Colonic mucosa (tissue), 4 donors: Measurements from ENCODE around the gene PARM1. TPM values are rescaled to one million over a fixed set of nuclear protein-coding genes. Genes with fewer than 3 reads are reported as not detected.

Experiments
- DNase-seq: peaks from one replicate; pipeline ENCODE4 v3.0.0-alpha.2; 2020
- H3K27ac ChIP-seq: fragments of 200-600 bp; one replicate; pipeline ENCODE4 v1.8.0; 2021
- H3K27me3 ChIP-seq: fragments of 200-600 bp; one replicate; pipeline ENCODE4 v1.8.0; 2021
- H3K36me3 ChIP-seq: fragments of 200-600 bp; one replicate; pipeline ENCODE4 v1.8.0; 2021
- H3K4me1 ChIP-seq: fragments of 200-600 bp; one replicate; pipeline ENCODE4 v1.8.0; 2021; ENCODE audit warnings: mild to moderate bottlenecking
- H3K4me3 ChIP-seq: fragments of 200-600 bp; one replicate; pipeline ENCODE4 v1.8.0; 2021
- H3K9ac ChIP-seq, 2 donors: one replicate each; pipeline ENCODE4 v1.7.0; 2013; ENCODE audit warnings: control low read depth in 2 of 2, low read depth in 2 of 2, low read length in 2 of 2
- H3K9me3 ChIP-seq: fragments of 200-600 bp; one replicate; pipeline ENCODE4 v1.8.0; 2021
- CTCF ChIP-seq: fragments of 200-600 bp; IDR thresholded peaks from one replicate; pipeline ENCODE4 v1.8.0; 2022; ENCODE audit warnings: antibody characterized with exemption, mild to moderate bottlenecking
- intact Hi-C: fragments of 100-400 bp; cut with DNase I; formaldehyde crosslinking; loops from one replicate; pipeline ENCODE4 v1.14.1; 2022
- total RNA-seq, 2 donors: library from RNA; stranded (reverse); fragmentation: NEBNext Ultra II Directional in 1 of 2; extraction: Animal tissue kit (Norgen Biotek cat#: 25700) in 1 of 2; gene quantifications; one replicate each; pipeline ENCODE4 v1.2.1, GENCODE V29; 2021
- donor health status: healthy.
- donor health status: DM: no; HTN: no; CAD: no.
- donor health status: DM: no; HTN: no; CAD: no.

Gene PARM1
- total RNA-seq, 2 donors from 2014 or later, result 165 to 280 TPM

- Histone ChIP-seq H3K4me1 (no peaks in the 10 kb centered on the region), H3K36me3 (no peaks in the 10 kb centered on the region), H3K4me3 (no peak overlapping the region), H3K27ac (no peak overlapping the region), H3K9me3 (no peaks in the 10 kb centered on the region), H3K9ac (no peak overlapping the region), H3K27me3 (no peaks in the 10 kb centered on the region)
- TF ChIP-seq CTCF, result no peak
- DNase-seq, result no peak
- intact Hi-C loops, result loop anchor here (5.0 kb wide), 1 partner anchor 52 kb away; no protein-coding TSS in a partner anchor
These were observed 71.1 kb downstream of the PARM1 start for GRCh38 chr4:75003979-75004378.

DNA sequence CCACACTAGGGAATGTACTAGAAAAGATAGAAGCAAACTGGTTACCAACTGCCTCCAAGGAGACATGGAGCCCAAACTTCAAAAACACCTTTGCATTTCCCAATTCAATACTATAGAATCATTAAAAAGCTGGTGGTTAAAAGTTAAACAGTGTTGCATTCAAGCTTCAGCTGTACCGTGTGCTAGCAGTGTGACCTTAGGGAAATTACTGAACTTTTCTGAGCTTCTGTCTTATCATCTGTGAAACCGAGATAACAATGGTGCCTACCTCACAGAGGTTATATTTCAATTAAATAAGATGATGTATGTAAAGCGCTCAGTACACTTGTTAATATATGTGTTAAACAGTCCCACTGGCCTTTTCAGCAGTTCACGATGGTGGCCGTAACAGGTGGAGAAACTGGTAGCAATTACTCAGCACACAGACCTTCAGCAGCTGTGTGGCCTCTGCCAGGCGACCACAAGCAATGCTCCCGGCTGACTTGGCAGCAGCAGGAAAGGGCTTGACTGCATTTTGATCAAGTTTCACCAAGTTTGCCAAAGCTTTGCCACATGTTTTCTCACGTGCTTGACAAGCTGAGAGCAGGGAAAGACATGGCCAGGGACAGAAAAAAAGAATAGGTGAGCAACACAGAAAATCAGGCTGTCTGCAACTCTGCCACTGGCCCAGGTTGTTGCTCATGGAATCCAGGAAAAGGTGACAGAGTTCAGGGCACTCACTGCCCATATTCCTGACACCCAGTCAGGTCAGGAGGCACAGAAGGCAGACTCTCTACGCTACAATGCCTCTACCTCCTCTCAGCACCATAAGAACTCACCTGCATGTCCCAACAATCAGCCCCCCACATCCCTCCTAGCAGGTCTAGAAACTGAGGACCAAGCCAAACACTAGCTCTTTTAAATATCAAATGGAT, 72.1 kb downstream of the PARM1 start:
- Histone ChIP-seq H3K9me3 (no peaks in the 10 kb centered on the region), H3K4me3 (no peak overlapping the region), H3K36me3 (no peaks in the 10 kb centered on the region), H3K9ac (no peak overlapping the region), H3K27me3 (no peaks in the 10 kb centered on the region), H3K4me1 (no peaks in the 10 kb centered on the region), H3K27ac (no peak overlapping the region)
- TF ChIP-seq CTCF, result no peak
- intact Hi-C loops, result loop anchor here (5.0 kb wide), 1 partner anchor 53 kb away; no protein-coding TSS in a partner anchor
- DNase-seq, result no peak

DNA sequence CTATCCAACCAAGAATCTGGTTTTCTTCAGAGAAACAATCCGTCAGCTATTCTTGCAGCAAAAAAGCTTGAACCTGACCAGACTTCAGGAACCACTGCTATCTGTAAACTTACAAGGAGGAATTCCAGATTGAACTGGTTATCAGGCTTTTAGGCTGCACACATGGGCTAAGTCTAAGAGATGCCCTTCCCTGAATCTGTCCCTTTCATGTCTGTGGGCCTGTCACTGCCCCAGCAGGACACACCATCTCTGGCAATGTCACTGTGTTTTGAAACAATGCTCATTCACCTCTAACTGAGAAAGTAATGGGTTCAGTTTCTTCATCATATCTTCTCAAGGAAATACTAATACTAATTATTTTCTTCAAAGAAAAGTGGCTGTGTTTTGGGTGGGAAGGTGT, 72.8 kb downstream of the PARM1 start:
- intact Hi-C loops, result no loop called here
- DNase-seq, result no peak
- Histone ChIP-seq H3K9me3 (no peaks in the 10 kb centered on the region), H3K36me3 (no peaks in the 10 kb centered on the region), H3K9ac (no peak overlapping the region), H3K27me3 (no peaks in the 10 kb centered on the region), H3K4me1 (no peaks in the 10 kb centered on the region), H3K27ac (no peak overlapping the region), H3K4me3 (no peak overlapping the region)
- no peak for TF ChIP-seq CTCF

GRCh38 chr4:75007891-75008290, 75.0 kb downstream of the PARM1 start:
- no peaks in the 10 kb centered on the region for H3K27me3 ChIP-seq
- intact Hi-C loops, result no loop called here
- H3K9ac ChIP-seq, result no peak overlapping the region
- no peaks in the 10 kb centered on the region for H3K4me1 ChIP-seq
- no peaks in the 10 kb centered on the region for H3K36me3 ChIP-seq
- no peak overlapping the region for H3K27ac ChIP-seq
- H3K4me3 ChIP-seq, result no peak overlapping the region
- no peak for TF ChIP-seq CTCF
- H3K9me3 ChIP-seq, result no peaks in the 10 kb centered on the region
- DNase-seq, result no peak

GRCh38 chr4:75009138-75009537, 76.2 kb downstream of the PARM1 start:
- no peak overlapping the region for H3K4me3 ChIP-seq

More at GRCh38 chr4:75009138-75009537, 76.2 kb downstream of the PARM1 start:
- intact Hi-C loops, result no loop called here
- no peak for TF ChIP-seq CTCF
- H3K9me3 ChIP-seq, result no peaks in the 10 kb centered on the region
- no peak for DNase-seq
- no peaks in the 10 kb centered on the region for H3K27me3 ChIP-seq
- no peak overlapping the region for H3K9ac ChIP-seq
- H3K4me1 ChIP-seq, result no peaks in the 10 kb centered on the region
- no peaks in the 10 kb centered on the region for H3K36me3 ChIP-seq
- no peak overlapping the region for H3K27ac ChIP-seq
